H1 (cell line): Measurements from ENCODE around the gene VSNL1. TPM values are rescaled to one million over a fixed set of nuclear protein-coding genes. Genes with fewer than 3 reads are reported as not detected.

Experiments used
- BRCA1 ChIP-seq: IDR thresholded peaks from 2 replicates; pipeline ENCODE4 v1.6.1; 2012; ENCODE audit warnings: low read depth, low read length, improper control_type of control experiment
- CHD7 ChIP-seq: fragments of 300-600 bp; sonication (generic); IDR thresholded peaks from 2 replicates; pipeline ENCODE4 v1.7.1; 2012; ENCODE audit warnings: low read length, moderate library complexity, mild to moderate bottlenecking, inconsistent platforms; ENCODE audit not compliant: insufficient replicate concordance
- EGR1 ChIP-seq: IDR thresholded peaks from 2 replicates; pipeline ENCODE4 v1.6.1; 2011; ENCODE audit warnings: low read depth, low read length, borderline replicate concordance
- EP300 ChIP-seq, 2 experiments: IDR thresholded peaks; 1 replicate in 1 of 2; 2 replicates in 1 of 2; pipeline ENCODE4 v1.6.1; 2011 to 2012; ENCODE audit warnings: low read depth in 2 of 2, low read length in 2 of 2, mild to moderate bottlenecking in 2 of 2, borderline replicate concordance in 1 of 2, inconsistent platforms in 1 of 2, moderate library complexity in 1 of 2
- JUN ChIP-seq: IDR thresholded peaks from 2 replicates; pipeline ENCODE4 v1.6.1; 2011; ENCODE audit warnings: low read depth, mild to moderate bottlenecking, improper control_type of control experiment, low read length
- NANOG ChIP-seq: IDR thresholded peaks from 2 replicates; pipeline ENCODE4 v1.6.1; 2011; ENCODE audit warnings: low read length, low read depth, mild to moderate bottlenecking, inconsistent platforms; ENCODE audit not compliant: insufficient read depth, poor library complexity, severe bottlenecking
- POU5F1 ChIP-seq: IDR thresholded peaks from 2 replicates; pipeline ENCODE4 v1.6.1; 2011; ENCODE audit warnings: low read depth, mild to moderate bottlenecking, low read length, moderate library complexity
- SP4 ChIP-seq: IDR thresholded peaks from 2 replicates; pipeline ENCODE4 v1.6.1; 2012; ENCODE audit warnings: low read length, inconsistent platforms
- TBP ChIP-seq: IDR thresholded peaks from 2 replicates; pipeline ENCODE4 v1.6.1; 2011; ENCODE audit warnings: low read depth, low read length, improper control_type of control experiment
- polyA plus RNA-seq, 7 experiments: library from polyadenylated mRNA; depleted of rRNA in 3 of 7; stranded (reverse) in 5 of 7; unstranded in 2 of 7; fragments of >200 nt in 5 of 7; fragments of 200-250 nt in 2 of 7; gene quantifications; 1 replicate in 5 of 7; 2 replicates in 1 of 7; 4 replicates in 1 of 7; pipeline versions ENCODE4 v1.2.1 to v1.2.3, GENCODE V29; 2011 to 2013; ENCODE audit warnings: missing spikeins in 2 of 7, mixed read lengths in 2 of 7
- total RNA-seq: library from RNA; stranded (reverse); fragmentation: NEBNext Ultra II Directional; extraction: Animal tissue kit (Norgen Biotek cat#: 25700); gene quantifications from 2 replicates; pipeline ENCODE4 v1.2.1, GENCODE V29; 2021

VSNL1 gene
- total and polyA plus RNA-seq, 2 of the 8 experiments (the other 6 are each of a cell fraction or from before 2014, with no cell fraction given): 49.4 to 108 TPM

- TF ChIP-seq SP4 (no peak), CHD7 (no peak), TBP (no peak), POU5F1 (no peak), BRCA1 (no peak), EP300 (IDR thresholded peaks at IDR 0.05; ENCODE audit: borderline replicate concordance in 1 of 2, low read depth in 2 of 2, low read length in 2 of 2) (no peak), NANOG (no peak), JUN (no peak), EGR1 (no peak)
Measured at GRCh38 chr2:17628349-17629261, 88.1 kb downstream of the VSNL1 start (continued).
